Natural killer cell (primary cell): Measurements from ENCODE around the gene BBLN. TPM values are rescaled to one million over a fixed set of nuclear protein-coding genes. Genes with fewer than 3 reads are reported as not detected.

Experiments used
- ATAC-seq, 3 donors: fragments of 150-1000 bp in 2 of 3; fragments of 200-7000 bp in 1 of 3; cut with Tn5 transposase; 1 replicate in 1 of 3; 2 replicates in 2 of 3; pipeline ENCODE4 v1.10.0; 2021; ENCODE audit warnings: mild to moderate bottlenecking in 2 of 3, moderate library complexity in 2 of 3
- DNase-seq, 2 donors: peaks; one replicate each; pipeline versions ENCODE4 v3.0.0 to v3.0.0-alpha.2; 2013 to 2021; ENCODE audit warnings: mixed read lengths in 1 of 2
- H3K27ac ChIP-seq: one replicate; pipeline ENCODE4 v1.5.1; 2013; ENCODE audit warnings: mild to moderate bottlenecking, low read length
- H3K27me3 ChIP-seq: one replicate; pipeline ENCODE4 v1.6.1; 2013; ENCODE audit warnings: low read length; ENCODE audit not compliant: control insufficient read depth, insufficient read depth
- H3K36me3 ChIP-seq: one replicate; pipeline ENCODE4 v1.6.1; 2013; ENCODE audit warnings: low read length; ENCODE audit not compliant: control insufficient read depth, insufficient read depth
- H3K4me1 ChIP-seq: one replicate; pipeline ENCODE4 v1.6.1; 2013; ENCODE audit warnings: low read length; ENCODE audit not compliant: control insufficient read depth, insufficient read depth
- H3K4me3 ChIP-seq: one replicate; pipeline ENCODE4 v1.5.1; 2013; ENCODE audit warnings: low read length
- H3K9me3 ChIP-seq: one replicate; pipeline ENCODE4 v1.6.1; 2013; ENCODE audit warnings: low read length; ENCODE audit not compliant: control insufficient read depth, insufficient read depth
- H3K27ac Mint-ChIP-seq, 2 donors: one replicate each; pipeline ENCODE4 v1.8.0; 2022; ENCODE audit warnings: mild to moderate bottlenecking in 2 of 2, mixed read lengths in 2 of 2, moderate library complexity in 1 of 2
- H3K27me3 Mint-ChIP-seq, 2 donors: one replicate each; pipeline ENCODE4 v1.8.0; 2022; ENCODE audit warnings: low read depth in 2 of 2, mixed read lengths in 2 of 2
- H3K36me3 Mint-ChIP-seq: one replicate; pipeline ENCODE4 v1.8.0; 2022; ENCODE audit warnings: mixed read lengths
- H3K4me1 Mint-ChIP-seq, 2 donors: one replicate each; pipeline ENCODE4 v1.8.0; 2022; ENCODE audit warnings: mixed read lengths in 2 of 2
- H3K4me3 Mint-ChIP-seq: one replicate; pipeline ENCODE4 v1.8.0; 2022; ENCODE audit warnings: mild to moderate bottlenecking, moderate library complexity, mixed read lengths
- H3K9me3 Mint-ChIP-seq, 2 donors: one replicate each; pipeline ENCODE4 v1.8.0; 2022; ENCODE audit warnings: mixed read lengths in 2 of 2
- WGBS: methylation state at CpG from one replicate; pipeline ENCODE4 v1.1.7; 2013; ENCODE audit warnings: missing lambda C conversion rate; ENCODE audit not compliant: insufficient coverage; 5-methylcytosine and 5-hydroxymethylcytosine counted together
- intact Hi-C: fragments of 100-400 bp; cut with micrococcal nuclease; formaldehyde crosslinking; loops from one replicate; pipeline ENCODE4 v1.14.2; 2022
- total RNA-seq, 4 donors: library from RNA; stranded (reverse); fragments of 120-200 nt in 1 of 4; gene quantifications; one replicate each; pipeline versions ENCODE4 v1.2.3 to v1.2.4, GENCODE V29; 2013 to 2022
- TF ChIP-seq, protein P1 (sequence below): fragments of 200-600 bp; IDR thresholded peaks from one replicate; pipeline ENCODE4 v1.8.0; 2022; ENCODE audit warnings: antibody characterized with exemption

The BBLN gene
- total RNA-seq, 3 donors from 2014 or later (not counting 1 experiment from before 2014, with no cell fraction given) = 61.8 to 74.0 (median 69.3) TPM

- 84% methylated on average over 17 of the region's 18 CpGs for WGBS
- no peak overlapping the region for H3K4me3 ChIP-seq
- no peaks in the 10 kb centered on the region for H3K9me3 ChIP-seq
- DNase-seq = no peak
- no peaks in the 10 kb centered on the region for H3K36me3 Mint-ChIP-seq
- H3K4me1 ChIP-seq = no peaks in the 10 kb centered on the region
- H3K27ac Mint-ChIP-seq = no peak overlapping the region
- intact Hi-C loops = no loop called here
- no peaks in the 10 kb centered on the region for H3K4me1 Mint-ChIP-seq
- TF ChIP-seq, protein P1, sequence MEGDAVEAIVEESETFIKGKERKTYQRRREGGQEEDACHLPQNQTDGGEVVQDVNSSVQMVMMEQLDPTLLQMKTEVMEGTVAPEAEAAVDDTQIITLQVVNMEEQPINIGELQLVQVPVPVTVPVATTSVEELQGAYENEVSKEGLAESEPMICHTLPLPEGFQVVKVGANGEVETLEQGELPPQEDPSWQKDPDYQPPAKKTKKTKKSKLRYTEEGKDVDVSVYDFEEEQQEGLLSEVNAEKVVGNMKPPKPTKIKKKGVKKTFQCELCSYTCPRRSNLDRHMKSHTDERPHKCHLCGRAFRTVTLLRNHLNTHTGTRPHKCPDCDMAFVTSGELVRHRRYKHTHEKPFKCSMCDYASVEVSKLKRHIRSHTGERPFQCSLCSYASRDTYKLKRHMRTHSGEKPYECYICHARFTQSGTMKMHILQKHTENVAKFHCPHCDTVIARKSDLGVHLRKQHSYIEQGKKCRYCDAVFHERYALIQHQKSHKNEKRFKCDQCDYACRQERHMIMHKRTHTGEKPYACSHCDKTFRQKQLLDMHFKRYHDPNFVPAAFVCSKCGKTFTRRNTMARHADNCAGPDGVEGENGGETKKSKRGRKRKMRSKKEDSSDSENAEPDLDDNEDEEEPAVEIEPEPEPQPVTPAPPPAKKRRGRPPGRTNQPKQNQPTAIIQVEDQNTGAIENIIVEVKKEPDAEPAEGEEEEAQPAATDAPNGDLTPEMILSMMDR = no peak
- H3K27me3 Mint-ChIP-seq = peaks cover 27 to 28% of the 10 kb centered on the region in 2 donors
- H3K27me3 ChIP-seq = no peaks in the 10 kb centered on the region
- no peak overlapping the region for H3K4me3 Mint-ChIP-seq
- H3K9me3 Mint-ChIP-seq = no peaks in the 10 kb centered on the region
- no peak overlapping the region for H3K27ac ChIP-seq
- no peaks in the 10 kb centered on the region for H3K36me3 ChIP-seq
- no peak for ATAC-seq
Measured at GRCh38 chr9:128136816-128137793, 23.0 kb upstream of the BBLN start.

GRCh38 chr9:128138001-128138400, 22.1 kb upstream of the BBLN start:
- WGBS = 88% methylated on average over 3 of the region's 3 CpGs
- Mint-ChIP-seq H3K36me3 (no peaks in the 10 kb centered on the region), H3K4me1 (no peaks in the 10 kb centered on the region), H3K27me3 (peaks cover 21 to 25% of the 10 kb centered on the region in 2 donors), H3K9me3 (no peaks in the 10 kb centered on the region), H3K27ac (no peak overlapping the region), H3K4me3 (no peak overlapping the region)
- no peaks in the 10 kb centered on the region for H3K36me3 ChIP-seq
- no peaks in the 10 kb centered on the region for H3K27me3 ChIP-seq
- no peak for DNase-seq
- intact Hi-C loops = no loop called here
- H3K9me3 ChIP-seq = no peaks in the 10 kb centered on the region
- ATAC-seq = no peak
- H3K4me3 ChIP-seq = no peak overlapping the region
- TF ChIP-seq, protein P1 = no peak
- no peaks in the 10 kb centered on the region for H3K4me1 ChIP-seq
- no peak overlapping the region for H3K27ac ChIP-seq

DNA sequence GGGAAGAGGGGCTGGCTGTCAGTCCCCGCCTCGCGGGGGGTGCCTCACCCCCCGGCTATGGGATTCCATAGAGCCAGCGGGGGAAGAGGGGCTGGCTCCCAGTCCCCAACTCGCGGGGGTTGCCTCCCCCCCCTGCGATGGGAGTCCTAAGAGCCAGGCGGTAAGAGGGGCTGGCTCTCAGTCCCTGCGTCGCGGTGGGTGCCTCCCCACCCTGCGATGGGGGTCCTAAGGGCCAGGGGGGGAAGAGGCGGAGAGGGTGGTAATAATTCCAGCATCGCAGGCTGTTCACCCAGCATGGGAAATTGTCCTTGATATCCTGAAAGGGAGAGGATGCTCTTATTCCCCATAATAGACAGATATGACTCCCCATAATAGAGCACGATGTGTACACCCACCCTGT, 20.4 kb upstream of the BBLN start:
- no peak overlapping the region for H3K27ac ChIP-seq
- TF ChIP-seq, protein P1 = no peak
- no peak overlapping the region for H3K4me3 Mint-ChIP-seq
- 92% methylated on average over 4 of the region's 16 CpGs for WGBS
- H3K27me3 Mint-ChIP-seq = peaks cover 10 to 12% of the 10 kb centered on the region in 2 donors
- no peaks in the 10 kb centered on the region for H3K9me3 ChIP-seq
- no peaks in the 10 kb centered on the region for H3K36me3 Mint-ChIP-seq
- no peak for DNase-seq
- ATAC-seq = no peak
- H3K4me3 ChIP-seq = no peak overlapping the region
- H3K4me1 Mint-ChIP-seq = no peaks in the 10 kb centered on the region
- H3K27ac Mint-ChIP-seq = no peak overlapping the region
- no peaks in the 10 kb centered on the region for H3K36me3 ChIP-seq
- H3K4me1 ChIP-seq = no peaks in the 10 kb centered on the region
- H3K27me3 ChIP-seq = no peaks in the 10 kb centered on the region
- H3K9me3 Mint-ChIP-seq = no peaks in the 10 kb centered on the region
- intact Hi-C loops = no loop called here
